Measurements from ENCODE around the gene RYR3.

- TF ChIP-seq, protein P1, sequence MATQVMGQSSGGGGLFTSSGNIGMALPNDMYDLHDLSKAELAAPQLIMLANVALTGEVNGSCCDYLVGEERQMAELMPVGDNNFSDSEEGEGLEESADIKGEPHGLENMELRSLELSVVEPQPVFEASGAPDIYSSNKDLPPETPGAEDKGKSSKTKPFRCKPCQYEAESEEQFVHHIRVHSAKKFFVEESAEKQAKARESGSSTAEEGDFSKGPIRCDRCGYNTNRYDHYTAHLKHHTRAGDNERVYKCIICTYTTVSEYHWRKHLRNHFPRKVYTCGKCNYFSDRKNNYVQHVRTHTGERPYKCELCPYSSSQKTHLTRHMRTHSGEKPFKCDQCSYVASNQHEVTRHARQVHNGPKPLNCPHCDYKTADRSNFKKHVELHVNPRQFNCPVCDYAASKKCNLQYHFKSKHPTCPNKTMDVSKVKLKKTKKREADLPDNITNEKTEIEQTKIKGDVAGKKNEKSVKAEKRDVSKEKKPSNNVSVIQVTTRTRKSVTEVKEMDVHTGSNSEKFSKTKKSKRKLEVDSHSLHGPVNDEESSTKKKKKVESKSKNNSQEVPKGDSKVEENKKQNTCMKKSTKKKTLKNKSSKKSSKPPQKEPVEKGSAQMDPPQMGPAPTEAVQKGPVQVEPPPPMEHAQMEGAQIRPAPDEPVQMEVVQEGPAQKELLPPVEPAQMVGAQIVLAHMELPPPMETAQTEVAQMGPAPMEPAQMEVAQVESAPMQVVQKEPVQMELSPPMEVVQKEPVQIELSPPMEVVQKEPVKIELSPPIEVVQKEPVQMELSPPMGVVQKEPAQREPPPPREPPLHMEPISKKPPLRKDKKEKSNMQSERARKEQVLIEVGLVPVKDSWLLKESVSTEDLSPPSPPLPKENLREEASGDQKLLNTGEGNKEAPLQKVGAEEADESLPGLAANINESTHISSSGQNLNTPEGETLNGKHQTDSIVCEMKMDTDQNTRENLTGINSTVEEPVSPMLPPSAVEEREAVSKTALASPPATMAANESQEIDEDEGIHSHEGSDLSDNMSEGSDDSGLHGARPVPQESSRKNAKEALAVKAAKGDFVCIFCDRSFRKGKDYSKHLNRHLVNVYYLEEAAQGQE (IDR thresholded peaks at IDR 0.05; ENCODE audit: low read depth, low read length), result no peak
- TF ChIP-seq POLR2AphosphoS5 (IDR thresholded peaks at IDR 0.05; ENCODE audit: low read length) (no peak), CTCF (IDR thresholded peaks at IDR 0.05 in 2 of 3, conservative IDR thresholded peaks at IDR 0.05 in 1 of 3; ENCODE audit: control insufficient read depth in 2 of 3, extremely low read depth in 1 of 3, insufficient read depth in 1 of 3, low read depth in 3 of 3, low read length in 3 of 3) (no peak), POLR2A (IDR thresholded peaks at IDR 0.05; ENCODE audit: low read depth, low read length) (no peak), FOXK2 (IDR thresholded peaks at IDR 0.05) (no peak), SP1 (IDR thresholded peaks at IDR 0.05; ENCODE audit: low read depth, low read length) (no peak), CEBPZ (IDR thresholded peaks at IDR 0.05; ENCODE audit: low read depth, low read length) (no peak)
These were observed 269.8 kb downstream of the RYR3 start for GRCh38 chr15:33580526-33580925.
